PC-9 (cell line): ENCODE measurements around the gene CACNB4. TPM values are rescaled to one million over a fixed set of nuclear protein-coding genes. Genes with fewer than 3 reads are reported as not detected.

Source experiments
- BruUV-seq: library from RNA; stranded (reverse); fragments of 400-500 nt; replicated peaks from 2 replicates; lab custom pipeline; 2021; lab: Mats Ljungman, UMichigan
- CTCF ChIA-PET: fragments of 300-600 bp; sonication (Branson Sonifier 250); formaldehyde crosslinking; loops from one replicate; lab custom pipeline; 2022; ENCODE audit warnings: antibody characterized with exemption; lab: Charles Lee
- POLR2A ChIA-PET: fragments of 300-600 bp; sonication (Branson Sonifier 250); formaldehyde crosslinking; loops from one replicate; lab custom pipeline; 2022; ENCODE audit warnings: antibody characterized with exemption; ENCODE audit not compliant: unreplicated experiment; lab: Charles Lee
- DNase-seq, 2 experiments: peaks; one replicate each; pipeline versions ENCODE4 v3.0.0 to v3.0.0-alpha.2; 2015 to 2022; ENCODE audit warnings: mixed read lengths in 1 of 2
- H2AFZ ChIP-seq: fragments of 200-600 bp; sonication (generic); 2 replicates; pipeline ENCODE4 v1.8.1; 2017; ENCODE audit warnings: antibody characterized with exemption
- H3F3A ChIP-seq: fragments of 200-600 bp; sonication (generic); 2 replicates; pipeline ENCODE4 v1.8.1; 2017; ENCODE audit warnings: antibody characterized with exemption, mild to moderate bottlenecking, low read depth; ENCODE audit not compliant: insufficient read depth
- H3K27ac ChIP-seq: fragments of 200-600 bp; sonication (generic); 2 replicates; pipeline ENCODE4 v1.6.1; 2016; ENCODE audit warnings: mixed run types
- H3K27me3 ChIP-seq: fragments of 200-600 bp; sonication (generic); 2 replicates; pipeline ENCODE4 v1.6.1; 2016; ENCODE audit warnings: low read depth, mixed run types; ENCODE audit not compliant: insufficient read depth
- H3K36me3 ChIP-seq: fragments of 200-600 bp; sonication (generic); 2 replicates; pipeline ENCODE4 v1.6.1; 2016; ENCODE audit warnings: low read depth, mixed run types
- H3K4me1 ChIP-seq: fragments of 200-600 bp; sonication (generic); replicated peaks from 2 replicates; pipeline ENCODE4 v1.6.1; 2016; ENCODE audit warnings: mixed run types; ENCODE audit not compliant: insufficient read depth
- H3K4me2 ChIP-seq: fragments of 200-600 bp; sonication (generic); 2 replicates; pipeline ENCODE4 v1.6.1; 2017; ENCODE audit warnings: mixed run types
- H3K4me3 ChIP-seq: fragments of 200-600 bp; sonication (generic); 2 replicates; pipeline ENCODE4 v1.6.1; 2016; ENCODE audit warnings: mixed run types
- H3K79me2 ChIP-seq: fragments of 200-600 bp; sonication (generic); 2 replicates; pipeline ENCODE4 v1.6.1; 2017; ENCODE audit warnings: low read depth, mixed run types
- H3K9me2 ChIP-seq: fragments of 200-600 bp; sonication (generic); 2 replicates; pipeline ENCODE4 v1.8.1; 2017; ENCODE audit warnings: mild to moderate bottlenecking; ENCODE audit not compliant: insufficient read depth
- H3K9me3 ChIP-seq: fragments of 200-600 bp; sonication (generic); 2 replicates; pipeline ENCODE4 v1.8.1; 2016; ENCODE audit warnings: low read depth; ENCODE audit not compliant: insufficient read depth
- H4K20me1 ChIP-seq: fragments of 200-600 bp; sonication (generic); 2 replicates; pipeline ENCODE4 v1.8.1; 2017; ENCODE audit not compliant: insufficient read depth
- EZH2 ChIP-seq: fragments of 200-600 bp; sonication (generic); IDR thresholded peaks from 2 replicates; pipeline ENCODE4 v1.8.0; 2017; ENCODE audit warnings: antibody characterized with exemption, low read depth
- intact Hi-C: fragments of 100-400 bp; cut with micrococcal nuclease; formaldehyde crosslinking; loops from one replicate; pipeline ENCODE4 v1.10.0; 2022; ENCODE audit not compliant: unreplicated experiment
- total RNA-seq: library from RNA; stranded (reverse); gene quantifications from 2 replicates; pipeline ENCODE4 v1.2.3, GENCODE V29; 2021
- TF ChIP-seq, protein P1 (sequence below): fragments of 200-600 bp; sonication (generic); conservative IDR thresholded peaks from 2 replicates; pipeline ENCODE4 v1.6.1; 2017; ENCODE audit warnings: mixed run types, antibody characterized with exemption, mild to moderate bottlenecking, moderate library complexity

The CACNB4 gene
- total RNA-seq, 1 experiment from 2014 or later: 0.98 TPM

- Histone ChIP-seq H3F3A (no peaks in the 10 kb centered on the region), H3K27ac (no peak overlapping the region), H3K4me1 (0 out of 2 replicates have a peak, but pooled peaks cover 2% of the 10 kb centered on the region), H2AFZ (peak overlapping the region; percentile 62; the same call in 1 of the 2 replicates), H4K20me1 (no peaks in the 10 kb centered on the region), H3K4me3 (peak overlapping the region; percentile 15; the same call in 1 of the 2 replicates), H3K9me3 (no peaks in the 10 kb centered on the region), H3K36me3 (no peaks in the 10 kb centered on the region), H3K9me2 (no peaks in the 10 kb centered on the region), H3K4me2 (peak overlapping the region; percentile 35; the same call in 1 of the 2 replicates), H3K27me3 (no peaks in the 10 kb centered on the region), H3K79me2 (no peaks in the 10 kb centered on the region)
- TF ChIP-seq EZH2: no peak
- TF ChIP-seq, protein P1, sequence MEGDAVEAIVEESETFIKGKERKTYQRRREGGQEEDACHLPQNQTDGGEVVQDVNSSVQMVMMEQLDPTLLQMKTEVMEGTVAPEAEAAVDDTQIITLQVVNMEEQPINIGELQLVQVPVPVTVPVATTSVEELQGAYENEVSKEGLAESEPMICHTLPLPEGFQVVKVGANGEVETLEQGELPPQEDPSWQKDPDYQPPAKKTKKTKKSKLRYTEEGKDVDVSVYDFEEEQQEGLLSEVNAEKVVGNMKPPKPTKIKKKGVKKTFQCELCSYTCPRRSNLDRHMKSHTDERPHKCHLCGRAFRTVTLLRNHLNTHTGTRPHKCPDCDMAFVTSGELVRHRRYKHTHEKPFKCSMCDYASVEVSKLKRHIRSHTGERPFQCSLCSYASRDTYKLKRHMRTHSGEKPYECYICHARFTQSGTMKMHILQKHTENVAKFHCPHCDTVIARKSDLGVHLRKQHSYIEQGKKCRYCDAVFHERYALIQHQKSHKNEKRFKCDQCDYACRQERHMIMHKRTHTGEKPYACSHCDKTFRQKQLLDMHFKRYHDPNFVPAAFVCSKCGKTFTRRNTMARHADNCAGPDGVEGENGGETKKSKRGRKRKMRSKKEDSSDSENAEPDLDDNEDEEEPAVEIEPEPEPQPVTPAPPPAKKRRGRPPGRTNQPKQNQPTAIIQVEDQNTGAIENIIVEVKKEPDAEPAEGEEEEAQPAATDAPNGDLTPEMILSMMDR: no peak
- ChIA-PET POLR2A (interaction anchor here (0.5 to 0.7 kb wide), 2 partner anchors 64 to 161 kb away, joined by 3 read pairs; partner anchors contain the start of gene ARL5A), CTCF (no interaction called here)
- BruUV-seq: no TSS peak
- no peak for DNase-seq
- intact Hi-C loops: no loop called here
Observed at GRCh38 chr2:151891566-151892194, 207.2 kb downstream of the CACNB4 start.

DNA sequence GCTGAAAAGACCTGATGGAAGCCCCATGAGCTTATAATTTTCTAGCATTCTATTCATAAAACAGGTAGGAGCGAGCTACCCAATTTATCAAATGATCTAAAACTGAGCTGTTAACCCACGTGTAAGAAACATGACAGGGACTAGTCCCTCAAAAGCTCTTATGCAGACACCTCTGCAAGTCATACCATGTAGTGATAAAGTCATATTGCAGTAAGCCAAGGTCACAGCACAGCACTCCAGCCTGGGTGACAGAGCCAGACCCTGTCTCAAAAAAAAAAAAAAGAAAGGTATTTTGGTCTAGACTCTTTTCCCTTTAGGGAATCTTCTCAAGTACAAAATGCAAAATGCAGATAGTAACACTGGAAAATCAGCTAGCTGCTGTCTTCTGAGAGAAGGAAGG is 211.7 kb downstream of the CACNB4 start:
- CTCF ChIA-PET: no interaction called here
- no peak overlapping the region for H3K4me2 ChIP-seq
- no peaks in the 10 kb centered on the region for H3K36me3 ChIP-seq
- H4K20me1 ChIP-seq: no peaks in the 10 kb centered on the region
- H3K4me1 ChIP-seq: 0 out of 2 replicates have a peak, but pooled peaks cover 5% of the 10 kb centered on the region
- no peaks in the 10 kb centered on the region for H3F3A ChIP-seq
- no peaks in the 10 kb centered on the region for H3K27me3 ChIP-seq
- H3K9me3 ChIP-seq: no peaks in the 10 kb centered on the region
- POLR2A ChIA-PET: no interaction called here
- DNase-seq: no peak
- intact Hi-C loops: no loop called here
- H2AFZ ChIP-seq: no peak overlapping the region
- no peaks in the 10 kb centered on the region for H3K9me2 ChIP-seq
- BruUV-seq: no TSS peak
- H3K79me2 ChIP-seq: no peaks in the 10 kb centered on the region
- TF ChIP-seq, protein P1: no peak
- no peak for TF ChIP-seq EZH2
- no peak overlapping the region for H3K27ac ChIP-seq
- H3K4me3 ChIP-seq: no peak overlapping the region

GRCh38 chr2:151886241-151886640 is 212.6 kb downstream of the CACNB4 start:
- H3K36me3 ChIP-seq: no peaks in the 10 kb centered on the region
- H2AFZ ChIP-seq: no peak overlapping the region
- intact Hi-C loops: no loop called here
- H3K27me3 ChIP-seq: no peaks in the 10 kb centered on the region
- no TSS peak for BruUV-seq
- H3F3A ChIP-seq: no peaks in the 10 kb centered on the region
- no peaks in the 10 kb centered on the region for H3K9me2 ChIP-seq
- H3K27ac ChIP-seq: peak overlapping the region; percentile 59
- H3K4me2 ChIP-seq: no peak overlapping the region
- TF ChIP-seq EZH2: no peak
- TF ChIP-seq, protein P1: no peak
- no peaks in the 10 kb centered on the region for H3K79me2 ChIP-seq
- ChIA-PET CTCF (no interaction called here), POLR2A (no interaction called here)
- no peaks in the 10 kb centered on the region for H4K20me1 ChIP-seq
- 0 out of 2 replicates have a peak, but pooled peaks cover 5% of the 10 kb centered on the region for H3K4me1 ChIP-seq
- H3K9me3 ChIP-seq: no peaks in the 10 kb centered on the region
- peak in 1 of 2 experiments; percentile 88 for DNase-seq
- no peak overlapping the region for H3K4me3 ChIP-seq
